Measurements from ENCODE around the gene CYP3A4.

CYP3A4 gene

DNA sequence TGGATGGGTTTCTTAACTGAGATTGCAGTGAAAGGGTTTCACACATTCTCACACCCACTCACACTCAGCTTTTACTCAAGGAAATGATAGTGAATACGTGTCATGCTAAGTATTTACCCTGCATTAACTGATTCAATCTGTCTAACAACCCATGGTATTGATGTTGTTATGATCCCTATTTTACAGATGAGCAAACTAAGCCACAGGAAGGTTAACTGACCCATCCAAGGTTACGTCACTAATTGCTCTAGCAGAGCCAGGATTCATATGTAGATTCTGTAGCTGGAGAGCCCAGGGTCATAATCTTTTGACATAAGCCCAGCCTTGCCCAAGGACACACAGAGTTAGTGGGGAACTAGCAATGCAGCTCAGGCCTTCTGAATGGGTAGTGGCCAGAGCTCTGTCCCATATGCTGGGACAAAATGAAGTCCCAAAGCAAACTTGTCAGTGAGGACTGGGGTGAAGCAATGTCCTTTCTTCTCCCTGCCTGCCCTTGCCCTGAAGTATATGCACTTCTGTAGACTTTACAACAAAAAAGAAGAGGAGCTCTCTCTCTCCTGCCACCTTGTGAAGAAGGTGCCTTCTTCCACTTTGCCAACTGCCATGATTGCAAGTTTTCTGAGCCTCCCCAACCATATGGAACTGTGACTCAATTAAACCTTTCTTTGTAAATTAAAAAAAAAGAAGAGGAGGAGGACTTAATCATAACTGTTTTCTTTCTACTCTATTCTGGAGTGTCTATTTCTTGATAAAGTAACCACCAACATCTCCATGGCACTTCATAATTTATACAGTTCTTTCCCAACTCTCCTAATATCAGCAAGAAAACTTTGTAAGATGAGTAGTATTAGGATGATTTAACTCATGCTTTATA, 44.0 kb downstream of the CYP3A4 start (continued):
- TF ChIP-seq, protein P1, sequence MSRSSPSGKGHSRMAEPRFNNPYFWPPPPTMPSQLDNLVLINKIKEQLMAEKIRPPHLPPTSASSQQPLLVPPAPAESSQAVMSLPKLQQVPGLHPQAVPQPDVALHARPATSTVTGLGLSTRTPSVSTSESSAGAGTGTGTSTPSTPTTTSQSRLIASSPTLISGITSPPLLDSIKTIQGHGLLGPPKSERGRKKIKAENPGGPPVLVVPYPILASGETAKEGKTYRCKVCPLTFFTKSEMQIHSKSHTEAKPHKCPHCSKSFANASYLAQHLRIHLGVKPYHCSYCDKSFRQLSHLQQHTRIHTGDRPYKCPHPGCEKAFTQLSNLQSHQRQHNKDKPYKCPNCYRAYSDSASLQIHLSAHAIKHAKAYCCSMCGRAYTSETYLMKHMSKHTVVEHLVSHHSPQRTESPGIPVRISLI (tag by site-specific recombination; IDR thresholded peaks at IDR 0.05), result no peak
- TF ChIP-seq, protein P2, sequence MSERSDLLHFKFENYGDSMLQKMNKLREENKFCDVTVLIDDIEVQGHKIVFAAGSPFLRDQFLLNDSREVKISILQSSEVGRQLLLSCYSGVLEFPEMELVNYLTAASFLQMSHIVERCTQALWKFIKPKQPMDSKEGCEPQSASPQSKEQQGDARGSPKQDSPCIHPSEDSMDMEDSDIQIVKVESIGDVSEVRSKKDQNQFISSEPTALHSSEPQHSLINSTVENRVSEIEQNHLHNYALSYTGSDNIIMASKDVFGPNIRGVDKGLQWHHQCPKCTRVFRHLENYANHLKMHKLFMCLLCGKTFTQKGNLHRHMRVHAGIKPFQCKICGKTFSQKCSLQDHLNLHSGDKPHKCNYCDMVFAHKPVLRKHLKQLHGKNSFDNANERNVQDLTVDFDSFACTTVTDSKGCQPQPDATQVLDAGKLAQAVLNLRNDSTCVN (tag by site-specific recombination; optimal IDR thresholded peaks at IDR 0.05), result no peak

DNA sequence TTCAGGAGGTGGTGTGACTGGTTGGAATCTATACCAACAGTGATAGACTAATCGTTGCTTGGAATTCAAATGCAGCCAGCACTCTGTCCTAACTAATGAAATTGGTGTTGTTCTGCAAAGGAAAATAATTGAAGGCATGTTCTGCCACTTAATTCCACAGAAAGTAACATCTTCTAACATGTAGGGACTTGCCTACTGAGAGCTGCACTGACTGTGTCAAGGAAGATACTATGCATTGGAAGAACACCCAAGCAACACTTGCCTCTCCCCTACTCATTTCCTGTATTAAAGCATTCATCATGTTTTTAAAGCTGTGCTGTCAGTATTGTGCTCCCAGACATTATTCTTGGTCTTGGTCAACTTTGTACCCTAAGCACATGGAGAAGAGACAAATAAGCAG, 46.3 kb downstream of the CYP3A4 start:
- Histone ChIP-seq H3K36me3 (ENCODE audit: control insufficient read depth in 2 of 2, insufficient read depth in 1 of 2, low read length in 2 of 2) (no peaks in the 10 kb centered on the region), H3K4me3 (ENCODE audit: low read depth, low read length) (no peak overlapping the region), H3K27ac (ENCODE audit: extremely low read depth, low read depth, low read length) (no peak overlapping the region), H3K4me1 (ENCODE audit: control insufficient read depth, insufficient read depth, low read length) (no peaks in the 10 kb centered on the region), H3K9me3 (ENCODE audit: control insufficient read depth, insufficient read depth, low read depth, low read length) (no peaks in the 10 kb centered on the region)
- CTCF ChIA-PET, result interaction anchor here (0.9 kb wide), 1 partner anchor 25 kb away, joined by 3 read pairs; no protein-coding TSS in a partner anchor
- POLR2A ChIA-PET, result no interaction called here
- no peak for TF ChIP-seq ZNF223 (tag by site-specific recombination; IDR thresholded peaks at IDR 0.05)
- TF ChIP-seq, protein P3, sequence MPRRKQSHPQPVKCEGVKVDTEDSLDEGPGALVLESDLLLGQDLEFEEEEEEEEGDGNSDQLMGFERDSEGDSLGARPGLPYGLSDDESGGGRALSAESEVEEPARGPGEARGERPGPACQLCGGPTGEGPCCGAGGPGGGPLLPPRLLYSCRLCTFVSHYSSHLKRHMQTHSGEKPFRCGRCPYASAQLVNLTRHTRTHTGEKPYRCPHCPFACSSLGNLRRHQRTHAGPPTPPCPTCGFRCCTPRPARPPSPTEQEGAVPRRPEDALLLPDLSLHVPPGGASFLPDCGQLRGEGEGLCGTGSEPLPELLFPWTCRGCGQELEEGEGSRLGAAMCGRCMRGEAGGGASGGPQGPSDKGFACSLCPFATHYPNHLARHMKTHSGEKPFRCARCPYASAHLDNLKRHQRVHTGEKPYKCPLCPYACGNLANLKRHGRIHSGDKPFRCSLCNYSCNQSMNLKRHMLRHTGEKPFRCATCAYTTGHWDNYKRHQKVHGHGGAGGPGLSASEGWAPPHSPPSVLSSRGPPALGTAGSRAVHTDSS (tag by site-specific recombination; IDR thresholded peaks at IDR 0.05), result no peak
- no peak for TF ChIP-seq ZNF785 (tag by site-specific recombination; IDR thresholded peaks at IDR 0.05)
- TF ChIP-seq, protein P4, sequence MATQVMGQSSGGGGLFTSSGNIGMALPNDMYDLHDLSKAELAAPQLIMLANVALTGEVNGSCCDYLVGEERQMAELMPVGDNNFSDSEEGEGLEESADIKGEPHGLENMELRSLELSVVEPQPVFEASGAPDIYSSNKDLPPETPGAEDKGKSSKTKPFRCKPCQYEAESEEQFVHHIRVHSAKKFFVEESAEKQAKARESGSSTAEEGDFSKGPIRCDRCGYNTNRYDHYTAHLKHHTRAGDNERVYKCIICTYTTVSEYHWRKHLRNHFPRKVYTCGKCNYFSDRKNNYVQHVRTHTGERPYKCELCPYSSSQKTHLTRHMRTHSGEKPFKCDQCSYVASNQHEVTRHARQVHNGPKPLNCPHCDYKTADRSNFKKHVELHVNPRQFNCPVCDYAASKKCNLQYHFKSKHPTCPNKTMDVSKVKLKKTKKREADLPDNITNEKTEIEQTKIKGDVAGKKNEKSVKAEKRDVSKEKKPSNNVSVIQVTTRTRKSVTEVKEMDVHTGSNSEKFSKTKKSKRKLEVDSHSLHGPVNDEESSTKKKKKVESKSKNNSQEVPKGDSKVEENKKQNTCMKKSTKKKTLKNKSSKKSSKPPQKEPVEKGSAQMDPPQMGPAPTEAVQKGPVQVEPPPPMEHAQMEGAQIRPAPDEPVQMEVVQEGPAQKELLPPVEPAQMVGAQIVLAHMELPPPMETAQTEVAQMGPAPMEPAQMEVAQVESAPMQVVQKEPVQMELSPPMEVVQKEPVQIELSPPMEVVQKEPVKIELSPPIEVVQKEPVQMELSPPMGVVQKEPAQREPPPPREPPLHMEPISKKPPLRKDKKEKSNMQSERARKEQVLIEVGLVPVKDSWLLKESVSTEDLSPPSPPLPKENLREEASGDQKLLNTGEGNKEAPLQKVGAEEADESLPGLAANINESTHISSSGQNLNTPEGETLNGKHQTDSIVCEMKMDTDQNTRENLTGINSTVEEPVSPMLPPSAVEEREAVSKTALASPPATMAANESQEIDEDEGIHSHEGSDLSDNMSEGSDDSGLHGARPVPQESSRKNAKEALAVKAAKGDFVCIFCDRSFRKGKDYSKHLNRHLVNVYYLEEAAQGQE (tag by site-specific recombination; IDR thresholded peaks at IDR 0.05), result no peak
- 0 out of 2 replicates have a peak, but pooled peaks have one; percentile 19 for TF ChIP-seq ZBTB48 (tag by site-specific recombination; IDR thresholded peaks at IDR 0.05)
- TF ChIP-seq, protein P5, sequence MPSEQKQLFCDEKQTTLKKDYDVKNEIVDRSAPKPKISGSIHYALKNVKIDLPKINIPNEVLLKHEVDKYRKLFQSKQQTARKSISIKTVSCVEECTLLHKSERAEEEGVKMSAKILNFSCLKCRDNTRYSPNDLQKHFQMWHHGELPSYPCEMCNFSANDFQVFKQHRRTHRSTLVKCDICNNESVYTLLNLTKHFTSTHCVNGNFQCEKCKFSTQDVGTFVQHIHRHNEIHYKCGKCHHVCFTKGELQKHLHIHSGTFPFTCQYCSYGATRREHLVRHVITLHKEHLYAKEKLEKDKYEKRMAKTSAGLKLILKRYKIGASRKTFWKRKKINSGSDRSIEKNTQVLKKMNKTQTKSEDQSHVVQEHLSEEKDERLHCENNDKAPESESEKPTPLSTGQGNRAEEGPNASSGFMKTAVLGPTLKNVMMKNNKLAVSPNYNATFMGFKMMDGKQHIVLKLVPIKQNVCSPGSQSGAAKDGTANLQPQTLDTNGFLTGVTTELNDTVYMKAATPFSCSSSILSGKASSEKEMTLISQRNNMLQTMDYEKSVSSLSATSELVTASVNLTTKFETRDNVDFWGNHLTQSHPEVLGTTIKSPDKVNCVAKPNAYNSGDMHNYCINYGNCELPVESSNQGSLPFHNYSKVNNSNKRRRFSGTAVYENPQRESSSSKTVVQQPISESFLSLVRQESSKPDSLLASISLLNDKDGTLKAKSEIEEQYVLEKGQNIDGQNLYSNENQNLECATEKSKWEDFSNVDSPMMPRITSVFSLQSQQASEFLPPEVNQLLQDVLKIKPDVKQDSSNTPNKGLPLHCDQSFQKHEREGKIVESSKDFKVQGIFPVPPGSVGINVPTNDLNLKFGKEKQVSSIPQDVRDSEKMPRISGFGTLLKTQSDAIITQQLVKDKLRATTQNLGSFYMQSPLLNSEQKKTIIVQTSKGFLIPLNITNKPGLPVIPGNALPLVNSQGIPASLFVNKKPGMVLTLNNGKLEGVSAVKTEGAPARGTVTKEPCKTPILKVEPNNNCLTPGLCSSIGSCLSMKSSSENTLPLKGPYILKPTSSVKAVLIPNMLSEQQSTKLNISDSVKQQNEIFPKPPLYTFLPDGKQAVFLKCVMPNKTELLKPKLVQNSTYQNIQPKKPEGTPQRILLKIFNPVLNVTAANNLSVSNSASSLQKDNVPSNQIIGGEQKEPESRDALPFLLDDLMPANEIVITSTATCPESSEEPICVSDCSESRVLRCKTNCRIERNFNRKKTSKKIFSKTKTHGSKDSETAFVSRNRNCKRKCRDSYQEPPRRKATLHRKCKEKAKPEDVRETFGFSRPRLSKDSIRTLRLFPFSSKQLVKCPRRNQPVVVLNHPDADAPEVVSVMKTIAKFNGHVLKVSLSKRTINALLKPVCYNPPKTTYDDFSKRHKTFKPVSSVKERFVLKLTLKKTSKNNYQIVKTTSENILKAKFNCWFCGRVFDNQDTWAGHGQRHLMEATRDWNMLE (tag by site-specific recombination; conservative IDR thresholded peaks at IDR 0.05; ENCODE audit: low read depth), result peak; percentile 40; the same call in 1 of the 2 replicates
- no peak for TF ChIP-seq ZSCAN30 (tag by site-specific recombination; IDR thresholded peaks at IDR 0.05)
- peak; percentile 66 for TF ChIP-seq PRDM1 (tag by site-specific recombination; IDR thresholded peaks at IDR 0.05)
- TF ChIP-seq ZNF830 (tag by site-specific recombination; IDR thresholded peaks at IDR 0.05; ENCODE audit: low read depth), result no peak
- TF ChIP-seq ZNF600 (tag by site-specific recombination; IDR thresholded peaks at IDR 0.05), result peak; percentile 50; the same call in 1 of the 2 replicates
- TF ChIP-seq, protein P6, sequence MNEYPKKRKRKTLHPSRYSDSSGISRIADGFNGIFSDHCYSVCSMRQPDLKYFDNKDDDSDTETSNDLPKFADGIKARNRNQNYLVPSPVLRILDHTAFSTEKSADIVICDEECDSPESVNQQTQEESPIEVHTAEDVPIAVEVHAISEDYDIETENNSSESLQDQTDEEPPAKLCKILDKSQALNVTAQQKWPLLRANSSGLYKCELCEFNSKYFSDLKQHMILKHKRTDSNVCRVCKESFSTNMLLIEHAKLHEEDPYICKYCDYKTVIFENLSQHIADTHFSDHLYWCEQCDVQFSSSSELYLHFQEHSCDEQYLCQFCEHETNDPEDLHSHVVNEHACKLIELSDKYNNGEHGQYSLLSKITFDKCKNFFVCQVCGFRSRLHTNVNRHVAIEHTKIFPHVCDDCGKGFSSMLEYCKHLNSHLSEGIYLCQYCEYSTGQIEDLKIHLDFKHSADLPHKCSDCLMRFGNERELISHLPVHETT (tag by site-specific recombination; IDR thresholded peaks at IDR 0.05), result no peak
- TF ChIP-seq ZNF664 (tag by site-specific recombination; IDR thresholded peaks at IDR 0.05), result no peak
- TF ChIP-seq YY1 (tag by site-specific recombination; IDR thresholded peaks at IDR 0.05), result no peak
- TF ChIP-seq ZNF37A (tag by site-specific recombination; IDR thresholded peaks at IDR 0.05), result no peak
- TF ChIP-seq, protein P7, sequence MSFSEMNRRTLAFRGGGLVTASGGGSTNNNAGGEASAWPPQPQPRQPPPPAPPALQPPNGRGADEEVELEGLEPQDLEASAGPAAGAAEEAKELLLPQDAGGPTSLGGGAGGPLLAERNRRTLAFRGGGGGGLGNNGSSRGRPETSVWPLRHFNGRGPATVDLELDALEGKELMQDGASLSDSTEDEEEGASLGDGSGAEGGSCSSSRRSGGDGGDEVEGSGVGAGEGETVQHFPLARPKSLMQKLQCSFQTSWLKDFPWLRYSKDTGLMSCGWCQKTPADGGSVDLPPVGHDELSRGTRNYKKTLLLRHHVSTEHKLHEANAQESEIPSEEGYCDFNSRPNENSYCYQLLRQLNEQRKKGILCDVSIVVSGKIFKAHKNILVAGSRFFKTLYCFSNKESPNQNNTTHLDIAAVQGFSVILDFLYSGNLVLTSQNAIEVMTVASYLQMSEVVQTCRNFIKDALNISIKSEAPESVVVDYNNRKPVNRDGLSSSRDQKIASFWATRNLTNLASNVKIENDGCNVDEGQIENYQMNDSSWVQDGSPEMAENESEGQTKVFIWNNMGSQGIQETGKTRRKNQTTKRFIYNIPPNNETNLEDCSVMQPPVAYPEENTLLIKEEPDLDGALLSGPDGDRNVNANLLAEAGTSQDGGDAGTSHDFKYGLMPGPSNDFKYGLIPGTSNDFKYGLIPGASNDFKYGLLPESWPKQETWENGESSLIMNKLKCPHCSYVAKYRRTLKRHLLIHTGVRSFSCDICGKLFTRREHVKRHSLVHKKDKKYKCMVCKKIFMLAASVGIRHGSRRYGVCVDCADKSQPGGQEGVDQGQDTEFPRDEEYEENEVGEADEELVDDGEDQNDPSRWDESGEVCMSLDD (tag by site-specific recombination; IDR thresholded peaks at IDR 0.05), result no peak

Data from HEK293 (cell line).